ENCODE measurements around the gene SSBP3.

The SSBP3 gene

GRCh38 chr1:54275349-54275748, 130.8 kb downstream of the SSBP3 start:
- TF ChIP-seq CTCF (IDR thresholded peaks at IDR 0.05; ENCODE audit: low read depth, low read length): peak; percentile 12; the same call in 1 of the 2 replicates
- H3K4me3 ChIP-seq (ENCODE audit: low read depth, low read length): no peak overlapping the region

- H3K4me3 ChIP-seq (ENCODE audit: low read depth, low read length): no peak overlapping the region
- TF ChIP-seq CTCF (IDR thresholded peaks at IDR 0.05; ENCODE audit: low read depth, low read length): no peak
Observed at GRCh38 chr1:54274881-54275280, 131.3 kb downstream of the SSBP3 start.

GRCh38 chr1:54274448-54274847, 131.7 kb downstream of the SSBP3 start:
- no peak for TF ChIP-seq CTCF (IDR thresholded peaks at IDR 0.05; ENCODE audit: low read depth, low read length)
- no peak overlapping the region for H3K4me3 ChIP-seq (ENCODE audit: low read depth, low read length)

GRCh38 chr1:54273795-54274163, 132.4 kb downstream of the SSBP3 start:
- H3K4me3 ChIP-seq (ENCODE audit: low read depth, low read length): no peak overlapping the region
- TF ChIP-seq CTCF (IDR thresholded peaks at IDR 0.05; ENCODE audit: low read depth, low read length): 0 out of 2 replicates have a peak, but pooled peaks have one; percentile 1

GRCh38 chr1:54273092-54273794, 133.0 kb downstream of the SSBP3 start:
- peak; percentile 77 for TF ChIP-seq CTCF (IDR thresholded peaks at IDR 0.05; ENCODE audit: low read depth, low read length)
- peak overlapping the region; percentile 27; the same call in 1 of the 2 replicates for H3K4me3 ChIP-seq (ENCODE audit: low read depth, low read length)

- no peak overlapping the region for H3K4me3 ChIP-seq (ENCODE audit: low read depth, low read length)
- no peak for TF ChIP-seq CTCF (IDR thresholded peaks at IDR 0.05; ENCODE audit: low read depth, low read length)
Observed at GRCh38 chr1:54272772-54273091, 133.5 kb downstream of the SSBP3 start.

- H3K4me3 ChIP-seq (ENCODE audit: low read depth, low read length): no peak overlapping the region
Observed at GRCh38 chr1:54272134-54272533, 134.1 kb downstream of the SSBP3 start.

More at GRCh38 chr1:54272134-54272533, 134.1 kb downstream of the SSBP3 start:
- no peak for TF ChIP-seq CTCF (IDR thresholded peaks at IDR 0.05; ENCODE audit: low read depth, low read length)
